Smooth muscle cell (in vitro differentiated cells): ENCODE data around the gene SYT5. TPM values are rescaled to one million over a fixed set of nuclear protein-coding genes. Genes with fewer than 3 reads are reported as not detected.

Experiments
- DNase-seq: peaks from one replicate; lab custom pipeline; 2025; ENCODE audit not compliant: unreplicated experiment; lab: John Stamatoyannopoulos, UW
- H2AFZ ChIP-seq: fragments of 200-600 bp; sonication (generic); 2 replicates; pipeline ENCODE4 v1.6.0; 2016; ENCODE audit warnings: antibody characterized with exemption, low read depth, mild to moderate bottlenecking
- H3F3A ChIP-seq: fragments of 200-600 bp; sonication (generic); 2 replicates; pipeline ENCODE4 v1.6.0; 2017; ENCODE audit warnings: antibody characterized with exemption, low read depth
- H3K27ac ChIP-seq: fragments of 200-600 bp; sonication (generic); 2 replicates; pipeline ENCODE4 v1.5.1; 2016; ENCODE audit warnings: low read depth, mild to moderate bottlenecking
- H3K27me3 ChIP-seq: fragments of 200-600 bp; sonication (generic); 2 replicates; pipeline ENCODE4 v1.6.1; 2016; ENCODE audit warnings: low read depth, mild to moderate bottlenecking
- H3K36me3 ChIP-seq: fragments of 200-600 bp; sonication (generic); 2 replicates; pipeline ENCODE4 v1.5.1; 2016; ENCODE audit warnings: low read depth
- H3K4me1 ChIP-seq: fragments of 200-600 bp; sonication (generic); 2 replicates; pipeline ENCODE4 v1.5.1; 2016; ENCODE audit warnings: low read depth
- H3K4me2 ChIP-seq: fragments of 200-600 bp; sonication (generic); 2 replicates; pipeline ENCODE4 v1.6.0; 2016; ENCODE audit warnings: mild to moderate bottlenecking
- H3K4me3 ChIP-seq: fragments of 200-600 bp; sonication (generic); 2 replicates; pipeline ENCODE4 v1.5.1; 2016; ENCODE audit warnings: mild to moderate bottlenecking
- H3K79me2 ChIP-seq: fragments of 200-600 bp; sonication (generic); 2 replicates; pipeline ENCODE4 v1.6.0; 2016; ENCODE audit warnings: low read depth, mild to moderate bottlenecking
- H3K9ac ChIP-seq: fragments of 200-600 bp; sonication (generic); 2 replicates; pipeline ENCODE4 v1.6.0; 2016; ENCODE audit warnings: low read depth
- H3K9me3 ChIP-seq: fragments of 200-600 bp; sonication (generic); replicated peaks from 2 replicates; pipeline ENCODE4 v1.5.1; 2016; ENCODE audit warnings: low read depth
- H4K20me1 ChIP-seq: fragments of 200-600 bp; sonication (generic); 2 replicates; pipeline ENCODE4 v1.6.0; 2016; ENCODE audit warnings: low read depth
- WGBS: methylation state at CpG from one replicate; pipeline ENCODE4 v1.1.7; 2016; ENCODE audit warnings: low lambda C conversion rate; 5-methylcytosine and 5-hydroxymethylcytosine counted together
- polyA plus RNA-seq: library from polyadenylated mRNA; unstranded; fragments of >200 nt; fragmentation: Nextera tagmentation; extraction: Ambion mirVana; gene quantifications from 2 replicates; pipeline ENCODE4 v1.2.1, GENCODE V29; 2016
- total RNA-seq: library from RNA; depleted of rRNA; stranded (reverse); fragments of >200 nt; gene quantifications from 2 replicates; pipeline ENCODE4 v1.2.3, GENCODE V29; 2014
- TF ChIP-seq, protein P1 (sequence below): fragments of 200-600 bp; sonication (generic); IDR thresholded peaks from 2 replicates; pipeline ENCODE4 v1.5.1; 2017; ENCODE audit warnings: borderline replicate concordance, mild to moderate bottlenecking, antibody characterized with exemption; ENCODE audit not compliant: insufficient read depth, poor library complexity, severe bottlenecking

The SYT5 gene
- total and polyA plus RNA-seq, 2 experiments from 2014 or later = not detected

DNA sequence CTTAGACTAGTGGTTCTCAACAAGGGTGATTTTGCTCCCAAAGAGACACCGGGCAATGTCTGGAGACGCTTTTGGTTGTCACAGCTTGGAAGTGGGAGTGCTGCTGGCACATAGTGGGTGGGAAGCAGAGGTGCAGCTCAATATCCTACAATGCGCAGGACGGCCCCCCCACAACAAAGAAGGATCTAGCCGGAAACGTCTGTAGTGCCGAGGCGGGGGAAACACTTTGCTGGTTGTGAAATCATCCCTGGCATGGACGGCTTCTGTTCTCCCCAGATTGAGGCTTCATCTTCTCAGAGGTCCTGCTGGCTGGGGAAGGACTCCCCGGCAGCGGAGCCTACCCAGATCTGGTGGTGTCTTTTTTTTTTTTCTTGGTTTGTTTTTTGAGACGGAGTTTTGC lies 13.4 kb upstream of the SYT5 start:
- no peaks in the 10 kb centered on the region for H4K20me1 ChIP-seq
- WGBS = 89% methylated on average over 12 of the region's 12 CpGs

DNA sequence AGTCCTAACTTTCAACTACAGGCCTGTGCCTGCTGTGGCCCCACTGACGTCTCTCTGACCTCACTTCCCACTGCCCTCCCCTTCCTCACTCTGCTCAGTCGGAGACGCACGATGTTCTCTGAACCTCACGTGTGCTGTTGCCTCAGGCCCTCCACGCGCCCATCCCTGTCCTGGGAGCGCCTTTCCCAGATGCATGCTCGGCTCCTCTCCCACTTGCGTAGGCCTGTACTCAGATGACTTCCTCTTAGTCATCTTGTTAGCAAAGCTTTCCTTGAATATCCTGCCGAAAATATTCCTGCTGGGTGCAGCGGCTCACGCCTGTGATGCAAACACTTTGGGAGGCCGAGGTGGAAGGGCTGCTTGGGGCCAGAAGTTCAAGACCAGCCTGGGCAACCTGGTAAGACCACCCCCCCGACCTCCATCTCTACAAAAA lies 9.3 kb upstream of the SYT5 start:
- Histone ChIP-seq H3K9ac (no peak overlapping the region), H3K36me3 (no peaks in the 10 kb centered on the region), H3K4me3 (no peak overlapping the region), H3F3A (no peaks in the 10 kb centered on the region), H3K9me3 (no peaks in the 10 kb centered on the region), H2AFZ (no peak overlapping the region), H3K79me2 (no peaks in the 10 kb centered on the region), H3K27ac (no peak overlapping the region), H3K4me1 (no peaks in the 10 kb centered on the region), H3K27me3 (no peaks in the 10 kb centered on the region), H4K20me1 (no peaks in the 10 kb centered on the region), H3K4me2 (no peak overlapping the region)
- WGBS = 47% methylated on average over 15 of the region's 15 CpGs
- no peak for DNase-seq
- TF ChIP-seq, protein P1, sequence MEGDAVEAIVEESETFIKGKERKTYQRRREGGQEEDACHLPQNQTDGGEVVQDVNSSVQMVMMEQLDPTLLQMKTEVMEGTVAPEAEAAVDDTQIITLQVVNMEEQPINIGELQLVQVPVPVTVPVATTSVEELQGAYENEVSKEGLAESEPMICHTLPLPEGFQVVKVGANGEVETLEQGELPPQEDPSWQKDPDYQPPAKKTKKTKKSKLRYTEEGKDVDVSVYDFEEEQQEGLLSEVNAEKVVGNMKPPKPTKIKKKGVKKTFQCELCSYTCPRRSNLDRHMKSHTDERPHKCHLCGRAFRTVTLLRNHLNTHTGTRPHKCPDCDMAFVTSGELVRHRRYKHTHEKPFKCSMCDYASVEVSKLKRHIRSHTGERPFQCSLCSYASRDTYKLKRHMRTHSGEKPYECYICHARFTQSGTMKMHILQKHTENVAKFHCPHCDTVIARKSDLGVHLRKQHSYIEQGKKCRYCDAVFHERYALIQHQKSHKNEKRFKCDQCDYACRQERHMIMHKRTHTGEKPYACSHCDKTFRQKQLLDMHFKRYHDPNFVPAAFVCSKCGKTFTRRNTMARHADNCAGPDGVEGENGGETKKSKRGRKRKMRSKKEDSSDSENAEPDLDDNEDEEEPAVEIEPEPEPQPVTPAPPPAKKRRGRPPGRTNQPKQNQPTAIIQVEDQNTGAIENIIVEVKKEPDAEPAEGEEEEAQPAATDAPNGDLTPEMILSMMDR = no peak

More for the DNA sequence above, 13.4 kb upstream of the SYT5 start:
- no peaks in the 10 kb centered on the region for H3K9me3 ChIP-seq
- no peak for DNase-seq
- H3K27me3 ChIP-seq = no peaks in the 10 kb centered on the region
- no peaks in the 10 kb centered on the region for H3K4me1 ChIP-seq
- H3K79me2 ChIP-seq = no peaks in the 10 kb centered on the region
- H3K4me2 ChIP-seq = no peak overlapping the region
- TF ChIP-seq, protein P1 = no peak
- H3K36me3 ChIP-seq = no peaks in the 10 kb centered on the region
- no peaks in the 10 kb centered on the region for H3F3A ChIP-seq
- no peak overlapping the region for H2AFZ ChIP-seq
- no peak overlapping the region for H3K9ac ChIP-seq
- no peak overlapping the region for H3K27ac ChIP-seq
- H3K4me3 ChIP-seq = no peak overlapping the region

DNA sequence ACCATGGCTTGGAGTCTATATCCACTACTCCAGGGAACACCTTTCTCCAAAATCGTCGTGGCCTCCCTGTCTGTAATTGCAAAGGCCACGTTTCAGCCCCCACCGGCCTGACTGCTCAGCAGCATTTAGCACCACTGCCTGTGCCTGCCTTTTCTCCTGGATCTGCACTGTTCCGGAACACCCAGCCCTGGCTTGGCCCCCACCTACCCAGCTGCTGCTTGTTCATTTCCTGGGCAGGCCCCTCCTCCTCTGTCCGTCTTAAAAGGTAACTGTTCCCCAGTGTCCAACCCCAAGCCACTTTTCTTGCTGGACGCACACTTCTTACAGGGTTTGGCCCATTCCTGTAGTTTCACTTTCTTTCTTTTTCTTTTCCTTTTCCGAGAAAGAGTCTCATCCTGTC lies 8.5 kb upstream of the SYT5 start:
- 78% methylated on average over 8 of the region's 8 CpGs for WGBS
- H3K36me3 ChIP-seq = no peaks in the 10 kb centered on the region
- H2AFZ ChIP-seq = no peak overlapping the region
- H3K9ac ChIP-seq = no peak overlapping the region
- H3K4me3 ChIP-seq = no peak overlapping the region
- H4K20me1 ChIP-seq = no peaks in the 10 kb centered on the region
- TF ChIP-seq, protein P1 = no peak
- H3K4me1 ChIP-seq = no peaks in the 10 kb centered on the region
- H3F3A ChIP-seq = no peaks in the 10 kb centered on the region
- H3K27me3 ChIP-seq = no peaks in the 10 kb centered on the region
- no peaks in the 10 kb centered on the region for H3K9me3 ChIP-seq
- no peaks in the 10 kb centered on the region for H3K79me2 ChIP-seq
- no peak overlapping the region for H3K27ac ChIP-seq
- H3K4me2 ChIP-seq = no peak overlapping the region
- DNase-seq = no peak

DNA sequence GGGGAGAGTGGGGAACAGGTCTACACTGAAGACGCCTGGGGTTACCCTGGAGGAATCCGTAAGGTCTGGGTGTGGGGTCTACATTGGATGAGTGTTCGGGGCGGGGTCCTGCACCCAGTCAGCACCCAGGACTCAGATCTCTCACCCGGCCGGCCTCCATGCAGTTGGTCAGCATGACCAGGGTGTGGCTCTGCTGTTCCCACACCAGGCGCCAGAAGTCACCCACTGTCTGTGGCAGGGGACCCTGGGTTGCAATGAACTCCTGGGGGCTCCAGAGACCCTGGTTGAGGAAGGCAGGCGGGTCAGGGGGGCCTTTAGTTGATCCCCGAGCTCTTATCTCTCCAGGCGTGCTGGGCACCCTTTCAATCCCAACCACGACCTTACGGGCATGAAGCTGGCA lies 6.0 kb upstream of the SYT5 start:
- Histone ChIP-seq H3K4me1 (no peaks in the 10 kb centered on the region), H3K36me3 (no peaks in the 10 kb centered on the region), H4K20me1 (no peaks in the 10 kb centered on the region), H3F3A (no peaks in the 10 kb centered on the region), H3K4me2 (no peak overlapping the region), H3K27ac (no peak overlapping the region), H2AFZ (no peak overlapping the region), H3K79me2 (no peaks in the 10 kb centered on the region), H3K9ac (no peak overlapping the region), H3K9me3 (no peaks in the 10 kb centered on the region), H3K4me3 (no peak overlapping the region), H3K27me3 (peaks cover 16% of the 10 kb centered on the region)
- 82% methylated on average over 10 of the region's 12 CpGs for WGBS
- no peak for DNase-seq
- TF ChIP-seq, protein P1 = no peak
